Liver (tissue), 9 donors: Measurements from ENCODE around the gene TMEM178A. TPM values are rescaled to one million over a fixed set of nuclear protein-coding genes. Genes with fewer than 3 reads are reported as not detected.

Experiments used
- DNase-seq: peaks from one replicate; pipeline ENCODE4 v3.0.0-alpha.2; 2017; ENCODE audit warnings: low spot score
- H3K27ac ChIP-seq, 2 donors: one replicate each; pipeline ENCODE4 v1.7.0; 2013; ENCODE audit warnings: inconsistent platforms in 2 of 2, low read length in 2 of 2, control low read depth in 1 of 2, low read depth in 1 of 2, mild to moderate bottlenecking in 1 of 2
- H3K27me3 ChIP-seq, 4 donors: one replicate each; pipeline versions ENCODE4 v1.6.1 to v1.7.0; 2013; ENCODE audit warnings: low read length in 3 of 4, inconsistent platforms in 1 of 4, mild to moderate bottlenecking in 1 of 4, moderate library complexity in 1 of 4; ENCODE audit not compliant: control insufficient read depth in 4 of 4, insufficient read depth in 4 of 4
- H3K36me3 ChIP-seq, 4 donors: one replicate each; pipeline versions ENCODE4 v1.6.1 to v1.7.0; 2013; ENCODE audit warnings: low read length in 3 of 4, mild to moderate bottlenecking in 3 of 4, low read depth in 1 of 4, moderate library complexity in 1 of 4; ENCODE audit not compliant: control insufficient read depth in 4 of 4, insufficient read depth in 3 of 4
- H3K4me1 ChIP-seq, 4 donors: one replicate each; pipeline versions ENCODE4 v1.6.1 to v1.7.0; 2013; ENCODE audit warnings: low read length in 3 of 4, mild to moderate bottlenecking in 3 of 4, moderate library complexity in 1 of 4; ENCODE audit not compliant: control insufficient read depth in 4 of 4, insufficient read depth in 4 of 4
- H3K4me3 ChIP-seq, 3 donors: one replicate each; pipeline versions ENCODE4 v1.6.1 to v1.7.0; 2013; ENCODE audit warnings: low read length in 3 of 3, control low read depth in 1 of 3, low read depth in 1 of 3, mild to moderate bottlenecking in 1 of 3
- H3K9ac ChIP-seq, 2 donors: one replicate each; pipeline ENCODE4 v1.7.0; 2013; ENCODE audit warnings: low read length in 2 of 2, mild to moderate bottlenecking in 2 of 2, moderate library complexity in 2 of 2, control low read depth in 1 of 2, low read depth in 1 of 2
- H3K9me3 ChIP-seq, 4 donors: one replicate each; pipeline versions ENCODE4 v1.6.1 to v1.7.0; 2013; ENCODE audit warnings: low read length in 3 of 4; ENCODE audit not compliant: control insufficient read depth in 4 of 4
- EGR1 ChIP-seq, 2 donors: IDR thresholded peaks; 2 replicates each; pipeline ENCODE4 v1.6.1; 2016 to 2018; ENCODE audit warnings: antibody characterized with exemption in 2 of 2, low read depth in 2 of 2
- FOXA2 ChIP-seq: IDR thresholded peaks from 2 replicates; pipeline ENCODE4 v1.6.1; 2016; ENCODE audit warnings: antibody characterized with exemption
- GABPA ChIP-seq, 2 donors: IDR thresholded peaks in 1 of 2; conservative IDR thresholded peaks in 1 of 2; 2 replicates each; pipeline ENCODE4 v1.6.1; 2016; ENCODE audit warnings: antibody characterized with exemption in 2 of 2, mild to moderate bottlenecking in 1 of 2, moderate library complexity in 1 of 2
- HNF4A ChIP-seq, 2 donors: conservative IDR thresholded peaks; 2 replicates each; pipeline ENCODE4 v1.6.1; 2016; ENCODE audit warnings: antibody characterized with exemption in 2 of 2, mild to moderate bottlenecking in 2 of 2
- HNF4G ChIP-seq: IDR thresholded peaks from 2 replicates; pipeline ENCODE4 v1.6.1; 2016; ENCODE audit warnings: antibody characterized with exemption
- JUND ChIP-seq, 2 donors: IDR thresholded peaks; 2 replicates each; pipeline ENCODE4 v1.6.1; 2016; ENCODE audit warnings: antibody characterized with exemption in 2 of 2
- NR2F2 ChIP-seq: IDR thresholded peaks from 2 replicates; pipeline ENCODE4 v1.6.1; 2016; ENCODE audit warnings: antibody characterized with exemption
- RAD21 ChIP-seq, 2 donors: IDR thresholded peaks; 2 replicates each; pipeline ENCODE4 v1.6.1; 2016; ENCODE audit warnings: antibody characterized with exemption in 2 of 2, mild to moderate bottlenecking in 2 of 2
- RXRA ChIP-seq, 2 donors: IDR thresholded peaks; 2 replicates each; pipeline ENCODE4 v1.6.1; 2017 to 2018; ENCODE audit warnings: antibody characterized with exemption in 2 of 2, mild to moderate bottlenecking in 1 of 2
- SP1 ChIP-seq: IDR thresholded peaks from 2 replicates; pipeline ENCODE4 v1.6.1; 2018; ENCODE audit warnings: antibody characterized with exemption, mild to moderate bottlenecking
- YY1 ChIP-seq: IDR thresholded peaks from 2 replicates; pipeline ENCODE4 v1.6.1; 2016; ENCODE audit warnings: antibody characterized with exemption, mild to moderate bottlenecking
- WGBS: extraction: QIAGEN DNeasy Blood & Tissue Kit; methylation state at CpG from one replicate; pipeline ENCODE4 v1.1.7; 2013; 5-methylcytosine and 5-hydroxymethylcytosine counted together
- polyA plus RNA-seq, 2 donors: library from polyadenylated mRNA; stranded (reverse) in 1 of 2; unstranded in 1 of 2; fragments of 200-250 nt in 1 of 2; fragments of >200 nt in 1 of 2; fragmentation: Nextera tagmentation in 1 of 2; extraction: Ambion mirVana in 1 of 2; gene quantifications; one replicate each; pipeline versions ENCODE4 v1.2.1 to v1.2.3, GENCODE V29; 2013 to 2015
- total RNA-seq, 2 donors: library from RNA; depleted of rRNA; stranded (reverse); fragments of >200 nt; gene quantifications; one replicate each; pipeline ENCODE4 v1.2.3, GENCODE V29; 2014
- TF ChIP-seq, protein P1 (sequence below): IDR thresholded peaks from 2 replicates; pipeline ENCODE4 v1.6.1; 2016; ENCODE audit warnings: antibody characterized with exemption
- TF ChIP-seq, protein P2 (sequence below): IDR thresholded peaks from 2 replicates; pipeline ENCODE4 v1.6.1; 2016; ENCODE audit warnings: antibody characterized with exemption
- TF ChIP-seq, protein P3 (sequence below): fragments of 150-350 bp; IDR thresholded peaks from 2 replicates; pipeline ENCODE4 v1.5.1; 2017; ENCODE audit warnings: improper control_type of control experiment, low read depth, low read length; ENCODE audit not compliant: missing input control
- TF ChIP-seq, protein P4 (sequence below): IDR thresholded peaks from 2 replicates; pipeline ENCODE4 v1.6.1; 2016; ENCODE audit warnings: antibody characterized with exemption, mild to moderate bottlenecking
- donor health status: healthy.
- donor health status: healthy.
- donor health status: healthy.
- donor health status: healthy.
- donor health status: healthy.

The TMEM178A gene
- total and polyA plus RNA-seq, 4 donors: 0.21 to 0.64 (median 0.49) TPM

DNA sequence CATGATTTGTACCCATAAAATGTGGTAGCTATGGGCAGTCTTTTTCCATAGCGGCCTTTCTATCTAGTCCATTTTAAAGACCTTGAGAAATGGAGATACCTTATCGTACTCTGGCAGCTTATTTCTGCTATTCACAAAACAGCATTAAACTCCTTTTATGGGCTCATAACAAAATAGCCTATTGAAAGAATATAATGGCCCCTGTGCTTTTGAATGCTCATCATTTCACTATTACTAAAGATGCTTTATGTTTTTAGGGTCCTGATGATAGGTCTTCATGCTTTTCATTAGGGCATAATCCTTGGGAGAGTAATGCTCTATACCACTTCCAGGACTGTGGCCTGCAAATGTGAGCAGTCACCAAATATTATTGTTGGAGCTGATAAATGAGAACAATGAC is 7.3 kb upstream of the TMEM178A start:
- TF ChIP-seq NR2F2 (no peak), GABPA (IDR thresholded peaks at IDR 0.05 in 1 of 2, conservative IDR thresholded peaks at IDR 0.05 in 1 of 2) (no peak), HNF4G (no peak), HNF4A (conservative IDR thresholded peaks at IDR 0.05) (no peak), FOXA2 (no peak), JUND (IDR thresholded peaks at IDR 0.05) (no peak), SP1 (no peak), RAD21 (IDR thresholded peaks at IDR 0.05) (no peak)
- 94% methylated on average over 2 of the region's 2 CpGs for WGBS
- H3K9me3 ChIP-seq: no peaks in the 10 kb centered on the region

DNA sequence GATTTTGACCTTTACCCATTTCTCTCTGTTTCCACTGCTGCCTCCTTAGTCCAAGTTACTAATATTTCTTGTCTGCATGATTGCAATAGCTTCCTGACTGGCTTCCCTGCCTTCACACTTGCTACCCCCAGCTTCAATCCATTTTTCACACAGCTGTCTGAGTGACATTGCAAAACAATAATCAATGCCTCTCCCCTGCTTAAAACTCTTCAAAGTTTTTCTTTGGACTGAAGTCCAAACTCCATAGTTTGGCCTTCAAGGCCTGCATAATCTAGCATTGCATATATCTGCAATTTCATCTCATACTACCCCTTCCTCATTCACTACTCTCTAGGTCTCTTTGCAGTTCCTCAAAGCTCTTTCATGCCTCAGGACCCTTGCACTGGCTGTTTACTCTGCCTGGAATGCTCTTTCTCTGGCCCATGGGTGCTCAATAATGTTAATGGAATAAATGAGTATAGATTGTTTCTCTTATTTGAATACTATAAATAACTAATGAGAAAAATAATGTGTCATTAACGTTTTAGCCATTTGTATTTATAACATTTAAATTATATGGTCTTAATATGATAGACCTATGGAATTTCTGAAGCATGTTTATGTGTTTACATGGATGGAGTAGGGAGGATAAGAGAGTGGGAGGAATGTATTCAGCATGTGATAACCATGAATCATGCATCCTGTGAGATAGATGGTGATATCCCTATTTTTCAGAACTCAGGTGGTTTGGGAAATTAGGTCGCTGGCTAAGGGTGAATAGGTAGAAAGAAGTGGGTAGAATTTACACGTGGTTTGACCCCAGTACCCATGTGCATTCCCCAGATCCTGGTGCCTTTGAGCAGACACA is 5.7 kb upstream of the TMEM178A start:
- Histone ChIP-seq H3K9me3 (no peaks in the 10 kb centered on the region), H3K36me3 (no peaks in the 10 kb centered on the region), H3K27ac (no peak overlapping the region), H3K9ac (no peak overlapping the region), H3K27me3 (no peaks in the 10 kb centered on the region), H3K4me3 (no peak overlapping the region), H3K4me1 (no peaks in the 10 kb centered on the region)
- DNase-seq: no peak
- WGBS: 81% methylated on average over 3 of the region's 3 CpGs
- TF ChIP-seq, protein P1, sequence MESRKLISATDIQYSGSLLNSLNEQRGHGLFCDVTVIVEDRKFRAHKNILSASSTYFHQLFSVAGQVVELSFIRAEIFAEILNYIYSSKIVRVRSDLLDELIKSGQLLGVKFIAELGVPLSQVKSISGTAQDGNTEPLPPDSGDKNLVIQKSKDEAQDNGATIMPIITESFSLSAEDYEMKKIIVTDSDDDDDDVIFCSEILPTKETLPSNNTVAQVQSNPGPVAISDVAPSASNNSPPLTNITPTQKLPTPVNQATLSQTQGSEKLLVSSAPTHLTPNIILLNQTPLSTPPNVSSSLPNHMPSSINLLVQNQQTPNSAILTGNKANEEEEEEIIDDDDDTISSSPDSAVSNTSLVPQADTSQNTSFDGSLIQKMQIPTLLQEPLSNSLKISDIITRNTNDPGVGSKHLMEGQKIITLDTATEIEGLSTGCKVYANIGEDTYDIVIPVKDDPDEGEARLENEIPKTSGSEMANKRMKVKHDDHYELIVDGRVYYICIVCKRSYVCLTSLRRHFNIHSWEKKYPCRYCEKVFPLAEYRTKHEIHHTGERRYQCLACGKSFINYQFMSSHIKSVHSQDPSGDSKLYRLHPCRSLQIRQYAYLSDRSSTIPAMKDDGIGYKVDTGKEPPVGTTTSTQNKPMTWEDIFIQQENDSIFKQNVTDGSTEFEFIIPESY: no peak
- TF ChIP-seq NR2F2 (no peak), HNF4A (conservative IDR thresholded peaks at IDR 0.05) (peak in 1 of 2 donors; percentile 55)
- TF ChIP-seq, protein P2, sequence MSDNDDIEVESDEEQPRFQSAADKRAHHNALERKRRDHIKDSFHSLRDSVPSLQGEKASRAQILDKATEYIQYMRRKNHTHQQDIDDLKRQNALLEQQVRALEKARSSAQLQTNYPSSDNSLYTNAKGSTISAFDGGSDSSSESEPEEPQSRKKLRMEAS: no peak
- TF ChIP-seq, protein P3, sequence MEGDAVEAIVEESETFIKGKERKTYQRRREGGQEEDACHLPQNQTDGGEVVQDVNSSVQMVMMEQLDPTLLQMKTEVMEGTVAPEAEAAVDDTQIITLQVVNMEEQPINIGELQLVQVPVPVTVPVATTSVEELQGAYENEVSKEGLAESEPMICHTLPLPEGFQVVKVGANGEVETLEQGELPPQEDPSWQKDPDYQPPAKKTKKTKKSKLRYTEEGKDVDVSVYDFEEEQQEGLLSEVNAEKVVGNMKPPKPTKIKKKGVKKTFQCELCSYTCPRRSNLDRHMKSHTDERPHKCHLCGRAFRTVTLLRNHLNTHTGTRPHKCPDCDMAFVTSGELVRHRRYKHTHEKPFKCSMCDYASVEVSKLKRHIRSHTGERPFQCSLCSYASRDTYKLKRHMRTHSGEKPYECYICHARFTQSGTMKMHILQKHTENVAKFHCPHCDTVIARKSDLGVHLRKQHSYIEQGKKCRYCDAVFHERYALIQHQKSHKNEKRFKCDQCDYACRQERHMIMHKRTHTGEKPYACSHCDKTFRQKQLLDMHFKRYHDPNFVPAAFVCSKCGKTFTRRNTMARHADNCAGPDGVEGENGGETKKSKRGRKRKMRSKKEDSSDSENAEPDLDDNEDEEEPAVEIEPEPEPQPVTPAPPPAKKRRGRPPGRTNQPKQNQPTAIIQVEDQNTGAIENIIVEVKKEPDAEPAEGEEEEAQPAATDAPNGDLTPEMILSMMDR: no peak

More for the DNA sequence above, 7.3 kb upstream of the TMEM178A start:
- Histone ChIP-seq H3K9ac (no peak overlapping the region), H3K4me3 (no peak overlapping the region), H3K36me3 (no peaks in the 10 kb centered on the region), H3K27me3 (no peaks in the 10 kb centered on the region), H3K4me1 (no peaks in the 10 kb centered on the region), H3K27ac (no peak overlapping the region)
- no peak for DNase-seq

DNA sequence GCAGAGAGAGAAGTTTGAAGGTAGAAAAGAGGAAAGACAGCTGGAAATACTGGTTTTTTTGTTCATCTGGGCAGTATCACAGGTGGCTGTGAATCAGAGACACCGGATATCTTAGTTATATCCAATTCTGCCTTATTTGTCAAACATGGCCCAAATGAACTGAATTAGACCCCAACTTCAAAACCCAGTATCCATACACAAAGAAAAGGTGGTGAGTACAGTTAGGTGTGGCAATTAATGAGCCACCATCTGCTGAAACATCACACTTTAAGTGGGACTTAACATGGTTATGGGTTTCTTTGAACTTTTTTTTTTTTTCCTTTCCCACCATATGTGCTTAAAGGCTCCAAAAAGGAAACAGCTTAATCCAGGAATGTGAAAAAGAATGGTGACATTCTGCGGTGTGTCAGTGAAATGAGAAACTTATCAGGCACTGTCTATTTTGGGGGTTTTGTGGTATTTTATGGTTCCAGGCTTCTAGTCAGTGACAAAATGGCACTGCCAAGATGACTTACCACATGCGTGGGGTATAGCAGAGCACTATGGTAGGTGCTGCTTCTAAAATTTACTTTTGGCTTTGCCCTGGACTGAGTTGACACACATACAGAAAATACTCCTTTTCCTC is 5.0 kb upstream of the TMEM178A start:
- no peaks in the 10 kb centered on the region for H3K9me3 ChIP-seq
- TF ChIP-seq EGR1 (IDR thresholded peaks at IDR 0.05; ENCODE audit: low read depth in 2 of 2) (no peak), HNF4A (conservative IDR thresholded peaks at IDR 0.05) (no peak), JUND (IDR thresholded peaks at IDR 0.05) (no peak), GABPA (IDR thresholded peaks at IDR 0.05 in 1 of 2, conservative IDR thresholded peaks at IDR 0.05 in 1 of 2) (no peak), HNF4G (no peak), YY1 (no peak), RAD21 (IDR thresholded peaks at IDR 0.05) (no peak), FOXA2 (no peak), RXRA (IDR thresholded peaks at IDR 0.05) (no peak), NR2F2 (no peak)
- TF ChIP-seq, protein P4, sequence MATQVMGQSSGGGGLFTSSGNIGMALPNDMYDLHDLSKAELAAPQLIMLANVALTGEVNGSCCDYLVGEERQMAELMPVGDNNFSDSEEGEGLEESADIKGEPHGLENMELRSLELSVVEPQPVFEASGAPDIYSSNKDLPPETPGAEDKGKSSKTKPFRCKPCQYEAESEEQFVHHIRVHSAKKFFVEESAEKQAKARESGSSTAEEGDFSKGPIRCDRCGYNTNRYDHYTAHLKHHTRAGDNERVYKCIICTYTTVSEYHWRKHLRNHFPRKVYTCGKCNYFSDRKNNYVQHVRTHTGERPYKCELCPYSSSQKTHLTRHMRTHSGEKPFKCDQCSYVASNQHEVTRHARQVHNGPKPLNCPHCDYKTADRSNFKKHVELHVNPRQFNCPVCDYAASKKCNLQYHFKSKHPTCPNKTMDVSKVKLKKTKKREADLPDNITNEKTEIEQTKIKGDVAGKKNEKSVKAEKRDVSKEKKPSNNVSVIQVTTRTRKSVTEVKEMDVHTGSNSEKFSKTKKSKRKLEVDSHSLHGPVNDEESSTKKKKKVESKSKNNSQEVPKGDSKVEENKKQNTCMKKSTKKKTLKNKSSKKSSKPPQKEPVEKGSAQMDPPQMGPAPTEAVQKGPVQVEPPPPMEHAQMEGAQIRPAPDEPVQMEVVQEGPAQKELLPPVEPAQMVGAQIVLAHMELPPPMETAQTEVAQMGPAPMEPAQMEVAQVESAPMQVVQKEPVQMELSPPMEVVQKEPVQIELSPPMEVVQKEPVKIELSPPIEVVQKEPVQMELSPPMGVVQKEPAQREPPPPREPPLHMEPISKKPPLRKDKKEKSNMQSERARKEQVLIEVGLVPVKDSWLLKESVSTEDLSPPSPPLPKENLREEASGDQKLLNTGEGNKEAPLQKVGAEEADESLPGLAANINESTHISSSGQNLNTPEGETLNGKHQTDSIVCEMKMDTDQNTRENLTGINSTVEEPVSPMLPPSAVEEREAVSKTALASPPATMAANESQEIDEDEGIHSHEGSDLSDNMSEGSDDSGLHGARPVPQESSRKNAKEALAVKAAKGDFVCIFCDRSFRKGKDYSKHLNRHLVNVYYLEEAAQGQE: no peak
- TF ChIP-seq, protein P1: no peak
- no peak overlapping the region for H3K27ac ChIP-seq
- no peaks in the 10 kb centered on the region for H3K36me3 ChIP-seq
- H3K4me1 ChIP-seq: peaks cover 0 to 2% (median under 1%) of the 10 kb centered on the region in 4 donors
- H3K27me3 ChIP-seq: peaks cover 0 to 4% (median 0%) of the 10 kb centered on the region in 4 donors
- no peak overlapping the region for H3K9ac ChIP-seq
- H3K4me3 ChIP-seq: no peak overlapping the region
- DNase-seq: no peak
- 93% methylated on average over 3 of the region's 3 CpGs for WGBS
